Retinal pigment epithelial cell (primary cell): ENCODE results near the gene RELN.
"Not testable (repeated sequence)": the region's sequence is repeated elsewhere in the genome, so short reads cannot be mapped to it uniquely, and the experiment has no call there.

ENCODE experiments used
- DNase-seq: peaks from one replicate; pipeline ENCODE4 v3.0.0-alpha.2; 2010; ENCODE audit warnings: low read depth
- H3K4me3 ChIP-seq: 2 replicates; pipeline ENCODE4 v1.5.1; 2011; ENCODE audit warnings: mild to moderate bottlenecking, low read length, control low read depth, moderate library complexity
- TF ChIP-seq, protein P1 (sequence below): conservative IDR thresholded peaks from 2 replicates; pipeline ENCODE4 v1.5.1; 2011; ENCODE audit warnings: low read depth, low read length, control low read depth, inconsistent platforms

Gene RELN

DNA sequence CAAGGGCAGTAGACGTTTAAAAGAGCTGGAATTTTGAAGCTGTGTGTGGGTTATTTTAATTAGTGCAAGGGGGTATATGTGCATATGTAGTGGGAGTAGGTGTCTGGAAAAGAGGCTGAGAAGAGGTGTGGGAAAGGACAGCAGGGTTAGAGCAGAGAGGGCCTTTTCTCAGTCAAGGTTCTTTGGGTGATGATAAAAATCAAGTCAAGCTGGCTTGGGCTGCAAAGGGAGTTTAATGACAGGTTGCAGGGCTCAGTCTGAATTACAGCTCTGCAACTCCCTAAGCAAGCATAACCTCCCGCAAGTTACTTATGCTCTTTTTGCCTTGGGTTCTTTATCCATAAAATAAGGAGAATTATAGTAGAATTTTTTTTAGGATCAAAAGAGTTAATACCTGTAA lies 83.5 kb downstream of the RELN start:
- no peak for DNase-seq
- TF ChIP-seq, protein P1, sequence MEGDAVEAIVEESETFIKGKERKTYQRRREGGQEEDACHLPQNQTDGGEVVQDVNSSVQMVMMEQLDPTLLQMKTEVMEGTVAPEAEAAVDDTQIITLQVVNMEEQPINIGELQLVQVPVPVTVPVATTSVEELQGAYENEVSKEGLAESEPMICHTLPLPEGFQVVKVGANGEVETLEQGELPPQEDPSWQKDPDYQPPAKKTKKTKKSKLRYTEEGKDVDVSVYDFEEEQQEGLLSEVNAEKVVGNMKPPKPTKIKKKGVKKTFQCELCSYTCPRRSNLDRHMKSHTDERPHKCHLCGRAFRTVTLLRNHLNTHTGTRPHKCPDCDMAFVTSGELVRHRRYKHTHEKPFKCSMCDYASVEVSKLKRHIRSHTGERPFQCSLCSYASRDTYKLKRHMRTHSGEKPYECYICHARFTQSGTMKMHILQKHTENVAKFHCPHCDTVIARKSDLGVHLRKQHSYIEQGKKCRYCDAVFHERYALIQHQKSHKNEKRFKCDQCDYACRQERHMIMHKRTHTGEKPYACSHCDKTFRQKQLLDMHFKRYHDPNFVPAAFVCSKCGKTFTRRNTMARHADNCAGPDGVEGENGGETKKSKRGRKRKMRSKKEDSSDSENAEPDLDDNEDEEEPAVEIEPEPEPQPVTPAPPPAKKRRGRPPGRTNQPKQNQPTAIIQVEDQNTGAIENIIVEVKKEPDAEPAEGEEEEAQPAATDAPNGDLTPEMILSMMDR: no peak
- no peak overlapping the region for H3K4me3 ChIP-seq

DNA sequence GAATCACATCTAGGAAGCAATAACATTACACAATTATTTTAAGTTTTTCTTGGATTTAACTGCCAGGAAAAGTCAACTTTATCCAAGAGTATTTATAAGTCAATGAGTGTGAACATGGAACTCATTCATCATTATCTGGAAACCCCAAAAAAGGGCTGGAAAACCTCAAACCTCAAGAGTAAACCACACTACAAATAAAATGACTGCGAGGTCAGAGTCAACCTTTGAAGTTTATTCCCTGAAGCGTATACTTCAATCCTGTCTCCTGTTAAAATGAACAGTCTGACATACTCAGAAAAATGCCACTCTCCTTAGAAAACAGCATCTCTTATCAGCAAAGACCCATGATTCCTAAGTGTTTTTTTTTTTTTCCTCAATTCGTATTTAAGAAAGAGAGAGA lies 86.5 kb downstream of the RELN start:
- DNase-seq: no peak
- TF ChIP-seq, protein P1: no peak
- H3K4me3 ChIP-seq: no peak overlapping the region

DNA sequence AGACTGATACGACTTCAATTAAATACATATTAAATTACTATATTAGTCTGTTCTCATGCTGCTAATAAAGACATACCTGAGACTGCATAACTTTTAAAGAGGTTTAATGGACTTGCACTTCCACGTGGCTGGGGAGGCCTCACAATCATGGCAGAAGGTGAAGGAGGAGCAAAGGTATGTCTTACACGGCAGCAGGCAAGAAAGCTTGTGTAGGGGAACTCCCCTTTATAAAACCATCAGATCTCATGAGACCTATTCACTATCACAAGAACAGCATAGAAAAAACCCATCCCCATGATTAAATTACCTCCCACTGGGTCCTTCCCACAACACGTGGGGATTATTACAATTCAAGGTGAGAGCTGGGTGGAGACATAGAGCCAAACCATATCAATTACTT lies 92.6 kb downstream of the RELN start:
- not testable (repeated sequence) for DNase-seq, H3K4me3 ChIP-seq

DNA sequence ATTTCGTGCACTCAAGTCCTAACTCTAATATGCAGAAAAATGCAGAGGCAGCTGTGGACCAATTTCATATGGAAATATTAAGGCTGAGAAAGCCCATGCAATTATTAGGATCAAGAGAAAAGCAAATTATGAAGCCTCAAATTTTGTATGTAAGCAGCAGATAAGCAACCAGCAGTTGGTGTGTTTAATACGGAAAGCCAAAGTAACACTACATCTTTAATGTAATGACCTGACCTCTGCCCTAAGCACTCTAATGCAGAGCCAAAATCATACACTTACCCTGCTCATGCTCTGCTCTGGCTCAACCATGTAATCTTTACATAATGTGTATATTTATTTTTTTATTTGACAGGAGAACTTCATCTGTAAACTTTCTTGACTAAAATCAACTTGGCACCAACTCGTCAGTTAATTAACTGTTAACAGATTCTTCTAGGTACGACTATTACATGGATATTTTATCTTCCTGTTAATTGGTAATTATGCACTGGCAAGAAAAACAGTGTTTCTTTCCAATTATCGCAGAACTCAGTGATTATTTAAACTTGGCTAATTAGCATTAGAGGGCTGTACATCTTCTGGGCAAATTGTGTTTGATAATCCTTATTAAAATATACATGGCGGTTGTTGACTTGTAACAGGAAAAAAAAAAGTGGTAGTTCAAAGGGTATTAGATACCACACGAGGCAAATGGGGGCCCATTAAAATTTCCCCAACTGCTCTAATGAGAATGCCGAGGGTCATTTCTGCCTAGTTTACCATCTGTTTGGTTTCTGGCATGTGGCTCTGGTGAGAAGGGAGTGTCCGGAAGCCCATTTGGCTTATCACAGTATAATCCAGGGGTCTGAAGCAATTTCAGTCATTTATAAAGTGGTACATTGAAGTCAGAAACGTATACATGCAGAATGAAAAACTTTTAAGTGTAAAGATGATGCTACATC lies 94.5 kb downstream of the RELN start:
- no peak overlapping the region for H3K4me3 ChIP-seq
- TF ChIP-seq, protein P1: no peak
- no peak for DNase-seq

DNA sequence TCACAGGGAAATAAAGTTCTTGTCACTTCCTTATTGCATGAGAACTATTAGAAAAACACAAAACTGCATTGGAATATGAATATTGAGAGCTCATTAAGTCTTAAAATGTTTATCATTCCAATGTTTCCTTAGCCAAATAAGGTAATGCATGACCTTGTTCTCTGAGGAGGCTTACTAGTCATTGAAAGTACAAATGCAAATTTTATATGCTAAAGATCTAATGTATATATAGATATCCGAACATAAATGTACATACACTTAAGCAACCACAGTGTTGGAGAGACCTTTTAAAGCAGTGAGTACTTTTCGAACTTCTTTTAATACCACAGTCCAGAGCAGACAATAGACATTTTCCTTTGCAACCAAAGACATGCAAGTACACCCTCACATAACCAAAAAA lies 96.1 kb downstream of the RELN start:
- TF ChIP-seq, protein P1: no peak
- H3K4me3 ChIP-seq: no peak overlapping the region
- no peak for DNase-seq

DNA sequence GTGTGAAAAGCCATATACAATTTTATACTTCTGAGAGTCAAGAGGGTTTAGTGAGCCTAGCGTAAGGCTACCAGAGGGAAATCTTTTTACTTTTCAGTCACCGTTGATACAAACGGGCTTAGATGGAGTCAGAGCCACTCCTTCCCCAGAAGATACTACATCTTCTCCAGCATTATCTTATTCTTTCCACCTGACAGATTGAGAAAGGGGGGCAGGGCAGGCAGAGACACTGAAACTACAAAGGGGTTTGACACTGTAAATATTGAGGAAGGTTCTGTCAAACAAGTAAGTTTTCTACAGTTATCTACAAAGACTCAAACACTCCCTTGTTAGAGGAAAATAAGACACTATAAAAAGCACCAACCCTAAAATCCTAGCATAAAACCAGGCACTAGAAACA lies 100.0 kb downstream of the RELN start:
- no peak for DNase-seq
- TF ChIP-seq, protein P1: no peak
- H3K4me3 ChIP-seq: no peak overlapping the region

DNA sequence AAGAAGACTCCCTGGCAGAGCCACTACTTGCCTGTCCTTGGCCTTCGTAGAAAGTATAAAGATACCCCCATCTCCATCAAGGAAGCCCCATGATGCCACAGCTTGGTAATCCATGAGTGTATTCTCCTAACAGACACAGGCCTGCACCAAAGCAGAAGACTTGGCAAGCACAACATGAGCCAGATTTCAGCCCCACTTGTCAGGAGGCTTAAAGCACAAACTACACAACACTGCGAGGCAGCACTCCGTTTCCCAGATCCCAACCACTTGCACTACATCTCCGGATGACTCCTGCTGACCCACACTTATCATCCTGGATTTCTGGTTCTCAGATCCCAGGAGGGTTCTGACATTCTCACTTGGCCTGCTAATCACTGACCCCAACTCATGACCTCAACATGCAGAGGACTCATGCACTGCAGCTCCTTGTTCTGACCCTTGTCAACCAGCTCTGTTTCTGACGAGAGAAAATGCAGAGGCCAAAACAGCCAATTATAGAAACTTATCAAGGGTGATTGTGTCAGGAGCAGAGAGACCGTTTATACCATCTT lies 100.8 kb downstream of the RELN start:
- no peak overlapping the region for H3K4me3 ChIP-seq
- no peak for DNase-seq
- TF ChIP-seq, protein P1: no peak
